K562 (cell line): ENCODE data around the gene FOXF2. TPM values are rescaled to one million over a fixed set of nuclear protein-coding genes. Genes with fewer than 3 reads are reported as not detected.

Source experiments
- FOXK2 ChIP-seq, 2 experiments: fragments of 450-650 bp; IDR thresholded peaks in 1 of 2; conservative IDR thresholded peaks in 1 of 2; 2 replicates each; pipeline ENCODE4 v1.6.1; 2016; ENCODE audit warnings: low read depth in 2 of 2, mild to moderate bottlenecking in 1 of 2
- RBM17 ChIP-seq: fragments of 200-400 bp; formaldehyde crosslinking; IDR thresholded peaks from 2 replicates; pipeline ENCODE4 v1.6.1; 2017; ENCODE audit warnings: low read depth, mild to moderate bottlenecking, low read length, borderline replicate concordance
- SUPT5H ChIP-seq: fragments of 450-650 bp; IDR thresholded peaks from 2 replicates; pipeline ENCODE4 v1.6.1; 2016
- ZBTB40 ChIP-seq, 2 experiments: fragments of 450-650 bp in 1 of 2; sonication (generic) in 1 of 2; formaldehyde crosslinking in 1 of 2; IDR thresholded peaks; 2 replicates each; pipeline versions ENCODE4 v1.7.1 to v1.9.0; 2016 to 2022; ENCODE audit warnings: inconsistent platforms in 1 of 2, mild to moderate bottlenecking in 1 of 2, missing genetic modification reagents in 1 of 2
- ZNF79 ChIP-seq: fragments of 250-450 bp; sonication (Bioruptor Pico); IDR thresholded peaks from 2 replicates; pipeline ENCODE4 v1.4.0; 2020; ENCODE audit warnings: low read depth, mild to moderate bottlenecking, moderate library complexity
- polyA plus RNA-seq, 8 experiments: library from polyadenylated mRNA; depleted of rRNA in 4 of 8; stranded (reverse) in 5 of 8; unstranded in 3 of 8; fragments of >200 nt; fragmentation: Nextera tagmentation in 2 of 8; fragmentation: Illumina TruSeq in 1 of 8; extraction: Ambion mirVana in 2 of 8; extraction: Trizol in 1 of 8; gene quantifications; 2 replicates each; pipeline versions ENCODE4 v1.2.1 to v1.2.3, GENCODE V29; 2011 to 2014; ENCODE audit warnings: inconsistent platforms in 1 of 8, missing spikeins in 1 of 8
- total RNA-seq, 7 experiments: library from RNA; depleted of rRNA in 6 of 7; stranded (reverse); fragments of >200 nt in 6 of 7; fragmentation: Illumina TruSeq in 2 of 7; extraction: Trizol in 2 of 7; gene quantifications; 2 replicates each; pipeline versions ENCODE4 v1.2.1 to v1.2.3, GENCODE V29; 2011 to 2021; ENCODE audit warnings: low replicate concordance in 1 of 7
- TF ChIP-seq, protein P1 (sequence below), 2 experiments: fragments of 150-350 bp in 1 of 2; IDR thresholded peaks; 2 replicates each; pipeline ENCODE4 v1.6.1; 2012 to 2016; ENCODE audit warnings: low read depth in 2 of 2, low read length in 2 of 2, mild to moderate bottlenecking in 1 of 2, moderate library complexity in 1 of 2
- TF ChIP-seq, protein P2 (sequence below): IDR thresholded peaks from 3 replicates; pipeline ENCODE4 v1.6.1; 2011; ENCODE audit warnings: borderline replicate concordance, mild to moderate bottlenecking, moderate library complexity; ENCODE audit not compliant: insufficient read length; ENCODE audit errors: extremely low read depth
- TF ChIP-seq, protein P3 (sequence below): fragments of 450-650 bp; IDR thresholded peaks from 2 replicates; pipeline ENCODE4 v1.6.1; 2014; ENCODE audit warnings: low read depth, mild to moderate bottlenecking, moderate library complexity, borderline replicate concordance

Gene FOXF2
- total and polyA plus RNA-seq, 9 of the 15 experiments (the other 6 are each of a cell fraction or from before 2014, with no cell fraction given) = not detected

DNA sequence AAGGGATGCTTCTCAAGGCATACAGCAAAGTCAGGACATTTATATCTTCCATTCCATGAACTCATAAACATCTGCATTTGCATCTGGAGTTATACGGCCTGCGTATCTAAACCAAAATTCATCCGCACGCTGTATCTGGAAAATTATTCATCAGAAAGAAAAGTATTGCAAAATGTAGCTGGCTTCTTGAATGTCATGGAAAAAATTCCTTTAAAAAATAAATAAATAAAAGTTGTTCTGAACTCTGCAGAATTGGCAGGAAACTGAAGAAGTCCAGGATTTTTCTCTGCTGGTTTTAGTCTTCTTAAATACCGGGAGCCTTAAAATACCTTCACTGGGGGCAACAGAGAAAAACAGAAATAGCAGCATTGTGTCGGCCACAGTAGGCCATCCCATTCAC is 23.7 kb upstream of the FOXF2 start (continued):
- TF ChIP-seq ZBTB40 (IDR thresholded peaks at IDR 0.05) = no peak
- no peak for TF ChIP-seq ZBTB40 (CRISPR knock-in tag; IDR thresholded peaks at IDR 0.05)
- TF ChIP-seq, protein P1, sequence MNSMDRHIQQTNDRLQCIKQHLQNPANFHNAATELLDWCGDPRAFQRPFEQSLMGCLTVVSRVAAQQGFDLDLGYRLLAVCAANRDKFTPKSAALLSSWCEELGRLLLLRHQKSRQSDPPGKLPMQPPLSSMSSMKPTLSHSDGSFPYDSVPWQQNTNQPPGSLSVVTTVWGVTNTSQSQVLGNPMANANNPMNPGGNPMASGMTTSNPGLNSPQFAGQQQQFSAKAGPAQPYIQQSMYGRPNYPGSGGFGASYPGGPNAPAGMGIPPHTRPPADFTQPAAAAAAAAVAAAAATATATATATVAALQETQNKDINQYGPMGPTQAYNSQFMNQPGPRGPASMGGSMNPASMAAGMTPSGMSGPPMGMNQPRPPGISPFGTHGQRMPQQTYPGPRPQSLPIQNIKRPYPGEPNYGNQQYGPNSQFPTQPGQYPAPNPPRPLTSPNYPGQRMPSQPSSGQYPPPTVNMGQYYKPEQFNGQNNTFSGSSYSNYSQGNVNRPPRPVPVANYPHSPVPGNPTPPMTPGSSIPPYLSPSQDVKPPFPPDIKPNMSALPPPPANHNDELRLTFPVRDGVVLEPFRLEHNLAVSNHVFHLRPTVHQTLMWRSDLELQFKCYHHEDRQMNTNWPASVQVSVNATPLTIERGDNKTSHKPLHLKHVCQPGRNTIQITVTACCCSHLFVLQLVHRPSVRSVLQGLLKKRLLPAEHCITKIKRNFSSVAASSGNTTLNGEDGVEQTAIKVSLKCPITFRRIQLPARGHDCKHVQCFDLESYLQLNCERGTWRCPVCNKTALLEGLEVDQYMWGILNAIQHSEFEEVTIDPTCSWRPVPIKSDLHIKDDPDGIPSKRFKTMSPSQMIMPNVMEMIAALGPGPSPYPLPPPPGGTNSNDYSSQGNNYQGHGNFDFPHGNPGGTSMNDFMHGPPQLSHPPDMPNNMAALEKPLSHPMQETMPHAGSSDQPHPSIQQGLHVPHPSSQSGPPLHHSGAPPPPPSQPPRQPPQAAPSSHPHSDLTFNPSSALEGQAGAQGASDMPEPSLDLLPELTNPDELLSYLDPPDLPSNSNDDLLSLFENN (IDR thresholded peaks at IDR 0.05; ENCODE audit: low read depth in 2 of 2, low read length in 2 of 2) = no peak
- TF ChIP-seq SUPT5H = no peak
- TF ChIP-seq, protein P2, sequence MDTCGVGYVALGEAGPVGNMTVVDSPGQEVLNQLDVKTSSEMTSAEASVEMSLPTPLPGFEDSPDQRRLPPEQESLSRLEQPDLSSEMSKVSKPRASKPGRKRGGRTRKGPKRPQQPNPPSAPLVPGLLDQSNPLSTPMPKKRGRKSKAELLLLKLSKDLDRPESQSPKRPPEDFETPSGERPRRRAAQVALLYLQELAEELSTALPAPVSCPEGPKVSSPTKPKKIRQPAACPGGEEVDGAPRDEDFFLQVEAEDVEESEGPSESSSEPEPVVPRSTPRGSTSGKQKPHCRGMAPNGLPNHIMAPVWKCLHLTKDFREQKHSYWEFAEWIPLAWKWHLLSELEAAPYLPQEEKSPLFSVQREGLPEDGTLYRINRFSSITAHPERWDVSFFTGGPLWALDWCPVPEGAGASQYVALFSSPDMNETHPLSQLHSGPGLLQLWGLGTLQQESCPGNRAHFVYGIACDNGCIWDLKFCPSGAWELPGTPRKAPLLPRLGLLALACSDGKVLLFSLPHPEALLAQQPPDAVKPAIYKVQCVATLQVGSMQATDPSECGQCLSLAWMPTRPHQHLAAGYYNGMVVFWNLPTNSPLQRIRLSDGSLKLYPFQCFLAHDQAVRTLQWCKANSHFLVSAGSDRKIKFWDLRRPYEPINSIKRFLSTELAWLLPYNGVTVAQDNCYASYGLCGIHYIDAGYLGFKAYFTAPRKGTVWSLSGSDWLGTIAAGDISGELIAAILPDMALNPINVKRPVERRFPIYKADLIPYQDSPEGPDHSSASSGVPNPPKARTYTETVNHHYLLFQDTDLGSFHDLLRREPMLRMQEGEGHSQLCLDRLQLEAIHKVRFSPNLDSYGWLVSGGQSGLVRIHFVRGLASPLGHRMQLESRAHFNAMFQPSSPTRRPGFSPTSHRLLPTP = no peak
- no peak for TF ChIP-seq ZNF79 (CRISPR knock-in tag)
- no peak for TF ChIP-seq FOXK2 (conservative IDR thresholded peaks at IDR 0.05 in 1 of 2, IDR thresholded peaks at IDR 0.05 in 1 of 2; ENCODE audit: low read depth in 2 of 2)
- TF ChIP-seq RBM17 = no peak
- TF ChIP-seq, protein P3, sequence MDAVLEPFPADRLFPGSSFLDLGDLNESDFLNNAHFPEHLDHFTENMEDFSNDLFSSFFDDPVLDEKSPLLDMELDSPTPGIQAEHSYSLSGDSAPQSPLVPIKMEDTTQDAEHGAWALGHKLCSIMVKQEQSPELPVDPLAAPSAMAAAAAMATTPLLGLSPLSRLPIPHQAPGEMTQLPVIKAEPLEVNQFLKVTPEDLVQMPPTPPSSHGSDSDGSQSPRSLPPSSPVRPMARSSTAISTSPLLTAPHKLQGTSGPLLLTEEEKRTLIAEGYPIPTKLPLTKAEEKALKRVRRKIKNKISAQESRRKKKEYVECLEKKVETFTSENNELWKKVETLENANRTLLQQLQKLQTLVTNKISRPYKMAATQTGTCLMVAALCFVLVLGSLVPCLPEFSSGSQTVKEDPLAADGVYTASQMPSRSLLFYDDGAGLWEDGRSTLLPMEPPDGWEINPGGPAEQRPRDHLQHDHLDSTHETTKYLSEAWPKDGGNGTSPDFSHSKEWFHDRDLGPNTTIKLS = no peak
